HL-60 (cell line): ENCODE data around the gene CXorf49B.
"Not testable (repeated sequence)": the region's sequence is repeated elsewhere in the genome, so short reads cannot be mapped to it uniquely, and the experiment has no call there.

Source experiments
- DNase-seq, 2 experiments: peaks; one replicate each; pipeline ENCODE4 v3.0.0-alpha.2; 2010 to 2020; ENCODE audit warnings: low read depth in 1 of 2, low spot score in 1 of 2
- H3K27ac ChIP-seq: fragments of 250-450 bp; sonication (Bioruptor Pico); replicated peaks from 2 replicates; pipeline ENCODE4 v1.5.1; 2020; ENCODE audit warnings: mild to moderate bottlenecking, moderate library complexity
- H3K27me3 ChIP-seq: fragments of 250-450 bp; sonication (Bioruptor Pico); 2 replicates; pipeline ENCODE4 v1.5.1; 2021; ENCODE audit warnings: mild to moderate bottlenecking, moderate library complexity; ENCODE audit not compliant: insufficient read depth, poor library complexity, severe bottlenecking
- H3K4me3 ChIP-seq: replicated peaks from 2 replicates; pipeline ENCODE4 v1.5.1; 2011; ENCODE audit warnings: mild to moderate bottlenecking, control low read depth, low read length; ENCODE audit not compliant: insufficient read depth
- long read RNA-seq: library from polyadenylated mRNA; unstranded; transcript quantifications from one replicate; pipeline ENCODE4 v2.0.0, GENCODE V29; 2020

The CXorf49B gene
- long read RNA-seq, result 0 reads

DNA sequence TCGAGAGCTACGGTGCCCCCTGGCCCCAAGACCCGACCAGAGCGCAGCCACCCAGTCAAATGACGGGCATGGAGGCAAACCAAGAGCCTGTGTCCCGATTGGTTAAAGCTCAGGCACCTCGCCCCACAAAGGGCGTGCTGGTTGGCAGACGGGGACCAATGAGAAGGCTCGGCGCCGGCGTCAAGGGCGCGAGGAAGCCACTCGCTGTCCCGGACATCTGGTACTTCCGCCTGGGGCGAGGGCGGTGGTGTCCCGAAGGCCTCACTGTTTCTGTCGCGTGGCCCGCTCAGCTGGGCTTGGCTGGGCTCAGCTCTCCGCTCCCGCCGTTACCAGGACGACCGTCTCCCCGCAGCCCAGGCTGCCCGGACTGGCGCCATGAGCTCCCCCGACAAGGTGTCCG is at the start of gene CXorf49B:
TSS of gene CXorf49B (plus strand) at position 301 of the 400 bp plus-strand sequence. CDS start at position 376, 75 bp downstream.
- H3K27me3 ChIP-seq, H3K27ac ChIP-seq, H3K4me3 ChIP-seq, DNase-seq: not testable (repeated sequence)

DNA sequence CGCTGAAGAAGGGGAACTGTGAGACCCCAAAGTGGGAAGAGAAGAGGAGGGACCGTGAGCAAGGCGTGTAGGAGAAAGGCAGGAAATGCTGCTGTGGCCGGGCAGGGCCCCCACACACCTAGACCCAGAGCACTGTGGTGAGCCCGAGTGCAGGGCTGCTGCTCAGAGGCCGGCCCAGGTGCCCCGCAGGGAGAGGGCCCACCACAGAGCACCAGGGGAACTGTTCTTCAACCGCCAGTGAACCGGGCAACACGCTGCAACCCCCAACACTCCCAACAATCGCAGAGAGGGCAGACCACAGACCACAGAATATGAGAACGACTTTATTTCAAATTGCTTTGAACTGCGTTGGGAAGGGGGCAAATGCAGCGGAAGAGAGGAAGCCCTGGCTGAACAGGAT is 49.1 kb upstream of the CXorf49B start:
- not testable (repeated sequence) for H3K4me3 ChIP-seq, H3K27ac ChIP-seq, DNase-seq, H3K27me3 ChIP-seq

DNA sequence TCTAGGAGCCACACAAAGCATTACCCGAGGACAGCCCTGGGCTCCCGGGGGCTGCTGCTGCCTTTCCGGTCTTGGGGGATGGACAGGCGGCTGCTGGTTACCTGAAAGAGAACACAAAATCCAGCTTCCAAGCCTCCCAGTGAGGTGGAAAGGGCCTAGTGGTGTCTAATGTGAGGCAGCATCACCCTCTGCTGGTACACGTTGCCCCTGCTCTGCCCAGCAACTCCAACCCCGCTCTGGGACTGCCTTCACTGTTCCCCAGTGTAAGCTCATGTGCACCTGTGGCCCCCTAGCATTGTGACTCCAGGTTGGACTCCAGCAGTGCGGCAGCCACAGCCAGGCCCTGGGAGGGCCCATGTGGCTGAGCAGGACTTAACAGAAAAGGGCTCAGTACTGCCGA is 47.6 kb upstream of the CXorf49B start:
- not testable (repeated sequence) for DNase-seq, H3K27ac ChIP-seq, H3K4me3 ChIP-seq, H3K27me3 ChIP-seq

DNA sequence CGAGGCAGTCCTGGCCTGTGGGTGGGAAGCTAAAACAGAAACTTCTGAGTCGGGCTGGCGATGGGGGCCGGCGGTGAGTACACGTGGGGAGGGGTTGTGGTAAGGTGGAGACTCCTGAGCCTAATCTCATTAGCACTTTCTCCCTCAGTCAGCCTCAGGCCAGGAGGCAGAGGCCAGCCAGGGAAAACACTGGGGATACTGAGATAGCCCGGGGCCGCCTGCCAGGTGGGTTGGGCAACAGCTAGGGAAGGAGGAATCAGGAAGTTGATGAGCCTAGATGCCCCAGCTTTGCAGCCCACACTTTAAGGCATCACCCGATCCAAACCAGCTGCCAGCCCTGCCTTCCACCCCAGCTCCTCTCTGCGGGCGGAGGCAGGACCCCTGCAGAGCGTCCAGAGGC is 46.8 kb upstream of the CXorf49B start:
- H3K4me3 ChIP-seq, H3K27ac ChIP-seq, H3K27me3 ChIP-seq, DNase-seq: not testable (repeated sequence)

DNA sequence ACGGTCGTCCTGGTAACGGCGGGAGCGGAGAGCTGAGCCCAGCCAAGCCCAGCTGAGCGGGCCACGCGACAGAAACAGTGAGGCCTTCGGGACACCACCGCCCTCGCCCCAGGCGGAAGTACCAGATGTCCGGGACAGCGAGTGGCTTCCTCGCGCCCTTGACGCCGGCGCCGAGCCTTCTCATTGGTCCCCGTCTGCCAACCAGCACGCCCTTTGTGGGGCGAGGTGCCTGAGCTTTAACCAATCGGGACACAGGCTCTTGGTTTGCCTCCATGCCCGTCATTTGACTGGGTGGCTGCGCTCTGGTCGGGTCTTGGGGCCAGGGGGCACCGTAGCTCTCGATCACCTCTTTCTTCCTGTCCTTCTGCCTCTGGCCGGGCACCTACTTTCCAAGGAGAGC is 45.0 kb upstream of the CXorf49B start, which contains the start of gene CXorf49:
TSS of gene CXorf49 (minus strand) at position 101 of the 400 bp plus-strand sequence. CDS start 134 bp downstream, outside the sequence.
- not testable (repeated sequence) for DNase-seq, H3K27ac ChIP-seq, H3K27me3 ChIP-seq, H3K4me3 ChIP-seq

DNA sequence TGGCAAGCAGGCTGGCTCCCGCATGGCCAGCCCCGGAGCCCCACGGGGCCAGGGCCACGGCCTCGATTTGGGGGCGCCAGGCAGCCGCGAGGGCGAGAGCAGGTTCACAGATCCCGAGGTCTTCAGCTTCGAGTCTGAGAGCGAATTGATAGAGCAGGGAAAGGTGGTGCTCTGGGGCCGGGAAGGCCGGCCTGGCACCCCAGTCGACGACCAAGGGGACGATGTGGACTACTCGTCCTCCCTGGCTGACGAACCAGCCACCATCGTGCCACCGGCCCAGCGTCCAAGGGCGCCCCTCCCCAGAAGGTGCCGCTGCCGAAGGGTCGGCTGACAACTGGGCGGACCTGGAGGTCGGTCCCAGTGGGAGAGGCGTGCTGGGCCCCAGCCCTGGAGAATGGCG is 44.0 kb upstream of the CXorf49B start:
- not testable (repeated sequence) for H3K4me3 ChIP-seq, H3K27ac ChIP-seq, DNase-seq, H3K27me3 ChIP-seq

DNA sequence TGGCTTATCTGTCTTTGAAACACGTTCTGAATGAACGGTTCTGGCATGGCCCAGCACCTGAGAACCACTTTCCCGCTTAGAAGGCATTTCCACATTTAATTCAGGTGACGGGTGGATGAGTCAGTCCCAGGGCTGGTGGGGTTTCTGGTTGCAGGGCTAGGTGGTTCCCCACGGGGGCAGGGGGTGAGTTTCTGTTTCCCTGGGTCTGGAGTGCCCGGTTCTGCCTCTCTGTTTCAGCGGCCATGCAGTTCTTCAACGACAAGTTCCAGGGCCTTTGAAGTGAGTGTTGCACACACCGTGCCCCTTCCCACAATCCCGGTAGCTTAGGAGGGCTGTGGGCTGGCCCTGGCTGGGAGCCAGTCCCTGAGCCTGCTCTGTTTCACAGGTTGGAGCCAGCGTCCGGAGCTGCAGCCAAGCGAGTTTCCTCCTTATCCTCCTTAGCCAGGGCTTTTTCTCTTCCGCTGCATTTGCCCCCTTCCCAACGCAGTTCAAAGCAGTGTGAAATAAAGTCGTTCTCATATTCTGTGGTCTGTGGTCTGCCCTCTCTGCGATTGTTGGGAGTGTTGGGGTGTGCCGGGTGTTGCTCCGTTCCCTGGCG is 42.8 kb upstream of the CXorf49B start:
- H3K4me3 ChIP-seq, DNase-seq, H3K27ac ChIP-seq, H3K27me3 ChIP-seq: not testable (repeated sequence)

DNA sequence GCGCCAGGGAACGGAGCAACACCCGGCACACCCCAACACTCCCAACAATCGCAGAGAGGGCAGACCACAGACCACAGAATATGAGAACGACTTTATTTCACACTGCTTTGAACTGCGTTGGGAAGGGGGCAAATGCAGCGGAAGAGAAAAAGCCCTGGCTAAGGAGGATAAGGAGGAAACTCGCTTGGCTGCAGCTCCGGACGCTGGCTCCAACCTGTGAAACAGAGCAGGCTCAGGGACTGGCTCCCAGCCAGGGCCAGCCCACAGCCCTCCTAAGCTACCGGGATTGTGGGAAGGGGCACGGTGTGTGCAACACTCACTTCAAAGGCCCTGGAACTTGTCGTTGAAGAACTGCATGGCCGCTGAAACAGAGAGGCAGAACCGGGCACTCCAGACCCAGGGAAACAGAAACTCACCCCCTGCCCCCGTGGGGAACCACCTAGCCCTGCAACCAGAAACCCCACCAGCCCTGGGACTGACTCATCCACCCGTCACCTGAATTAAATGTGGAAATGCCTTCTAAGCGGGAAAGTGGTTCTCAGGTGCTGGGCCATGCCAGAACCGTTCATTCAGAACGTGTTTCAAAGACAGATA is 2.4 kb upstream of the CXorf49B start:
- not testable (repeated sequence) for H3K27me3 ChIP-seq, DNase-seq, H3K4me3 ChIP-seq, H3K27ac ChIP-seq

DNA sequence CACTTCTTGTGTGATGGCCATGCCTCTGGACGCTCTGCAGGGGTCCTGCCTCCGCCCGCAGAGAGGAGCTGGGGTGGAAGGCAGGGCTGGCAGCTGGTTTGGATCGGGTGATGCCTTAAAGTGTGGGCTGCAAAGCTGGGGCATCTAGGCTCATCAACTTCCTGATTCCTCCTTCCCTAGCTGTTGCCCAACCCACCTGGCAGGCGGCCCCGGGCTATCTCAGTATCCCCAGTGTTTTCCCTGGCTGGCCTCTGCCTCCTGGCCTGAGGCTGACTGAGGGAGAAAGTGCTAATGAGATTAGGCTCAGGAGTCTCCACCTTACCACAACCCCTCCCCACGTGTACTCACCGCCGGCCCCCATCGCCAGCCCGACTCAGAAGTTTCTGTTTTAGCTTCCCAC is 1.7 kb downstream of the CXorf49B start:
- not testable (repeated sequence) for H3K27ac ChIP-seq, H3K4me3 ChIP-seq, DNase-seq, H3K27me3 ChIP-seq

DNA sequence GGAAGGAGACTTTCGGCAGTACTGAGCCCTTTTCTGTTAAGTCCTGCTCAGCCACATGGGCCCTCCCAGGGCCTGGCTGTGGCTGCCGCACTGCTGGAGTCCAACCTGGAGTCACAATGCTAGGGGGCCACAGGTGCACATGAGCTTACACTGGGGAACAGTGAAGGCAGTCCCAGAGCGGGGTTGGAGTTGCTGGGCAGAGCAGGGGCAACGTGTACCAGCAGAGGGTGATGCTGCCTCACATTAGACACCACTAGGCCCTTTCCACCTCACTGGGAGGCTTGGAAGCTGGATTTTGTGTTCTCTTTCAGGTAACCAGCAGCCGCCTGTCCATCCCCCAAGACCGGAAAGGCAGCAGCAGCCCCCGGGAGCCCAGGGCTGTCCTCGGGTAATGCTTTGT is 2.5 kb downstream of the CXorf49B start:
- not testable (repeated sequence) for DNase-seq, H3K27ac ChIP-seq, H3K27me3 ChIP-seq, H3K4me3 ChIP-seq

DNA sequence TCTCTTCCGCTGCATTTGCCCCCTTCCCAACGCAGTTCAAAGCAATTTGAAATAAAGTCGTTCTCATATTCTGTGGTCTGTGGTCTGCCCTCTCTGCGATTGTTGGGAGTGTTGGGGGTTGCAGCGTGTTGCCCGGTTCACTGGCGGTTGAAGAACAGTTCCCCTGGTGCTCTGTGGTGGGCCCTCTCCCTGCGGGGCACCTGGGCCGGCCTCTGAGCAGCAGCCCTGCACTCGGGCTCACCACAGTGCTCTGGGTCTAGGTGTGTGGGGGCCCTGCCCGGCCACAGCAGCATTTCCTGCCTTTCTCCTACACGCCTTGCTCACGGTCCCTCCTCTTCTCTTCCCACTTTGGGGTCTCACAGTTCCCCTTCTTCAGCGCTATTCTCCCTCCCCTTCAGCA is 4.0 kb downstream of the CXorf49B start:
- not testable (repeated sequence) for H3K27ac ChIP-seq, H3K4me3 ChIP-seq, H3K27me3 ChIP-seq, DNase-seq

DNA sequence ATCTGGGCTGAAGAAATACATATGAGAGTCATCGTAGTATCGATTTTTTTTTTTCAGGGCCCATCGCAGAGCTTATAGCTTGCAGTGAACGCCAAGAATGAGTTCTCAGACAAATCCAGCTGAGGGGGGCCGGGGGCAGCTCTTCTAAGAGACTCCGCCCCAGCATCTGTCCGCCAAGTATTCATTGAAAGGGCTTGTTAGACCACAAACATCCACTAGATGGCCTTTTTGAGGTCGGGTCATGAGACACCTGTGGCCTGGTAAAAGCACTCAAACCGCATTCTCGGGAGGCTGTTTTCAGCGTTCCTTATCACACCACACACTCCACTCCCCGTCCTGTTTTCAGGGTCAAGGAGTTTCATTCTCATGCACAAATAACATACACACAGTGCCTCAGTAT is 15.2 kb downstream of the CXorf49B start:
- DNase-seq, H3K4me3 ChIP-seq: not testable (repeated sequence)

DNA sequence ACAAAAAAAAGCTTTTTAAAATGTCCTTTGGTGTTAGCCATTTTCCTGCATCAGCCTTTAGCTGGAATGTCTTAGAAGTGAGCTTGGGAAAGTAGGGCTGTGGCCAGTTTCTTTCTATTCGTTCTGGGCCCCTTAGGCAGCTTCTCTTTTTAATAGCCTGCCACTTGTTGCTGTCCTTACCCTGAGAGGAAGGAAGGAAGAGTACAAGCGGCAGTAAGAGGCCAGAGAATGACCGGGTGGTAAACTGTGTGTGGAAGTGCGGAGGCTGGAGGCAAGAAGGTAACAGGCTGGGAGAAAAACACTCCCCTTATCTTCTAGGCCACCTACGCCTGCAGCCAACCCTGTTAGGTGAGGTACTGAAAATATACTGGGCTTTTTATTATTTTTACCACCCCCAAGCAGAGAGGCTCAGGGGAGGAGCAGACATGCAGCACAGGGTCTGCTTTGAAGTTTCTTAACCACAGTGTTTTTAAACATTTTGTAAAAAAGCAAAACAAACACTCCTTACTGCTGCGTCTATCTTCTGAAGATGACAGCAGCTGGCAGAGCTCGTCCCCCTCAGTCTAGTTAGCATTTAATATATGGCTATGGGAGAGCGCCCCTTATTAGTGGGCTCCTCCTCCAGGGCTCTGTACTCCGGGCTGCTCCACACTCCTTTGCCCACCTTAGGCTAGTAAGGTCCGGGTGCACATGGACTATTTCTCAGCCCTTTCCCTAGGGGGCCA is 19.2 kb downstream of the CXorf49B start:
- not testable (repeated sequence) for H3K27me3 ChIP-seq, DNase-seq, H3K4me3 ChIP-seq, H3K27ac ChIP-seq

More for the DNA sequence above, 15.2 kb downstream of the CXorf49B start:
- H3K27ac ChIP-seq, H3K27me3 ChIP-seq: not testable (repeated sequence)

DNA sequence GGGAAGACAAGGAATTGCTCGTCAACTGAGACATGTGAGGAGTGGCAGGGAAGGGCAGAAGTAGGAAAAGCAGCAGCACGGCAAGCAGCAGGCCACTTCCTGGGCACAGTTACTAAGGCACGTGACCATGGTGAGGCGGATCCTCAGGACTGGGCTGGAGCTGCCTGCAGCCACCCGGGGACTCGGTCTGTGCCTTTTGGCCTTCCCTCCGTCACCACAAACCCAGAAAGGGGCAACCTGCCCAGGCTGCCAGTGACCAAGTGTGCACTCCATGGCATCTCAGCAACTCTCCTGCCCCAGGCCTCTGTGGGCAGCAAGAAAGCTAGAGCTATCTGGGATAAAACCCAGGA is 19.8 kb downstream of the CXorf49B start:
- DNase-seq, H3K4me3 ChIP-seq, H3K27me3 ChIP-seq, H3K27ac ChIP-seq: not testable (repeated sequence)
